ENCODE data around the gene PGP. TPM values are rescaled to one million over a fixed set of nuclear protein-coding genes. Genes with fewer than 3 reads are reported as not detected.

Gene PGP
- total and polyA plus RNA-seq, 3 experiments from 2014 or later: 14.7 to 30.9 (median 27.3) TPM

GRCh38 chr16:2184346-2184745 is 30.3 kb downstream of the PGP start:
- H3K4me3 Mint-ChIP-seq: no peak overlapping the region
- no peak for DNase-seq
- no peaks in the 10 kb centered on the region for H3K36me3 ChIP-seq (ENCODE audit: insufficient read depth, low read length)
- H3K4me3 ChIP-seq (ENCODE audit: low read length): no peak overlapping the region
- no peaks in the 10 kb centered on the region for H3K27me3 ChIP-seq (ENCODE audit: insufficient read depth, low read length, poor library complexity, severe bottlenecking)
- H3K27me3 Mint-ChIP-seq: no peaks in the 10 kb centered on the region
- no peaks in the 10 kb centered on the region for H3K9me3 ChIP-seq (ENCODE audit: low read length)
- CTCF ChIA-PET: no interaction called here
- no peak overlapping the region for H3K27ac ChIP-seq (ENCODE audit: low read depth, low read length)
- no peaks in the 10 kb centered on the region for H3K9me3 Mint-ChIP-seq
- H3K36me3 Mint-ChIP-seq: peaks cover 0 to 2% (median 0%) of the 10 kb centered on the region in 3 donors
- peak overlapping the region in 2 of 8 donors; percentile 1 to 93 for H3K27ac Mint-ChIP-seq
- H3K4me1 Mint-ChIP-seq: peaks cover 3 to 9% (median 7%) of the 10 kb centered on the region in 3 donors
- no peaks in the 10 kb centered on the region for H3K4me1 ChIP-seq (ENCODE audit: insufficient read depth, low read length)
- POLR2A ChIA-PET: no interaction called here

GRCh38 chr16:2183671-2184070 is 31.0 kb downstream of the PGP start:
- no peak for DNase-seq
- no peaks in the 10 kb centered on the region for H3K9me3 ChIP-seq (ENCODE audit: low read length)
- H3K4me1 Mint-ChIP-seq: peaks cover 3 to 9% (median 7%) of the 10 kb centered on the region in 3 donors
- POLR2A ChIA-PET: no interaction called here
- no peak overlapping the region for H3K27ac ChIP-seq (ENCODE audit: low read depth, low read length)
- H3K4me1 ChIP-seq (ENCODE audit: insufficient read depth, low read length): no peaks in the 10 kb centered on the region
- CTCF ChIA-PET: no interaction called here
- H3K36me3 ChIP-seq (ENCODE audit: insufficient read depth, low read length): no peaks in the 10 kb centered on the region
- no peak overlapping the region for H3K4me3 ChIP-seq (ENCODE audit: low read length)
- no peak overlapping the region for H3K4me3 Mint-ChIP-seq
- no peaks in the 10 kb centered on the region for H3K9me3 Mint-ChIP-seq
- H3K27me3 Mint-ChIP-seq: no peaks in the 10 kb centered on the region
- H3K27me3 ChIP-seq (ENCODE audit: insufficient read depth, low read length, poor library complexity, severe bottlenecking): no peaks in the 10 kb centered on the region
- H3K36me3 Mint-ChIP-seq: peaks cover 0 to 2% (median 0%) of the 10 kb centered on the region in 3 donors
- H3K27ac Mint-ChIP-seq: no peak overlapping the region

GRCh38 chr16:2181952-2182351 is 32.7 kb downstream of the PGP start:
- Mint-ChIP-seq H3K4me3 (no peak overlapping the region), H3K36me3 (peaks cover 0 to 5% (median 2%) of the 10 kb centered on the region in 3 donors)

GRCh38 chr16:2180962-2181923 is 33.4 kb downstream of the PGP start:
- Histone ChIP-seq H3K27me3 (ENCODE audit: insufficient read depth, low read length, poor library complexity, severe bottlenecking) (no peaks in the 10 kb centered on the region), H3K4me3 (ENCODE audit: low read length) (no peak overlapping the region), H3K9me3 (ENCODE audit: low read length) (no peaks in the 10 kb centered on the region), H3K36me3 (ENCODE audit: insufficient read depth, low read length) (no peaks in the 10 kb centered on the region), H3K4me1 (ENCODE audit: insufficient read depth, low read length) (no peaks in the 10 kb centered on the region), H3K27ac (ENCODE audit: low read depth, low read length) (no peak overlapping the region)
- CTCF ChIA-PET: no interaction called here
- Mint-ChIP-seq H3K27me3 (no peaks in the 10 kb centered on the region), H3K4me1 (peaks cover 3 to 9% (median 7%) of the 10 kb centered on the region in 3 donors), H3K4me3 (no peak overlapping the region), H3K9me3 (no peaks in the 10 kb centered on the region), H3K36me3 (peaks cover 0 to 10% (median 2%) of the 10 kb centered on the region in 3 donors), H3K27ac (peak overlapping the region in 1 of 8 donors; percentile 52)
- no peak for DNase-seq
- POLR2A ChIA-PET: no interaction called here

More at GRCh38 chr16:2181952-2182351, 32.7 kb downstream of the PGP start:
- Mint-ChIP-seq H3K27ac (peak overlapping the region in 2 of 8 donors; percentile 52 to 90), H3K4me1 (peaks cover 3 to 9% (median 7%) of the 10 kb centered on the region in 3 donors), H3K27me3 (no peaks in the 10 kb centered on the region), H3K9me3 (no peaks in the 10 kb centered on the region)
- Histone ChIP-seq H3K36me3 (ENCODE audit: insufficient read depth, low read length) (no peaks in the 10 kb centered on the region), H3K9me3 (ENCODE audit: low read length) (no peaks in the 10 kb centered on the region), H3K4me1 (ENCODE audit: insufficient read depth, low read length) (no peaks in the 10 kb centered on the region), H3K27ac (ENCODE audit: low read depth, low read length) (no peak overlapping the region), H3K27me3 (ENCODE audit: insufficient read depth, low read length, poor library complexity, severe bottlenecking) (no peaks in the 10 kb centered on the region), H3K4me3 (ENCODE audit: low read length) (no peak overlapping the region)
- no peak for DNase-seq
- ChIA-PET CTCF (no interaction called here), POLR2A (no interaction called here)

- Mint-ChIP-seq H3K4me3 (no peak overlapping the region), H3K27ac (no peak overlapping the region), H3K4me1 (peaks cover 3 to 9% (median 7%) of the 10 kb centered on the region in 3 donors), H3K36me3 (peaks cover 0 to 18% (median 2%) of the 10 kb centered on the region in 3 donors), H3K9me3 (no peaks in the 10 kb centered on the region), H3K27me3 (no peaks in the 10 kb centered on the region)
- ChIA-PET CTCF (no interaction called here), POLR2A (no interaction called here)
- Histone ChIP-seq H3K27ac (ENCODE audit: low read depth, low read length) (no peak overlapping the region), H3K9me3 (ENCODE audit: low read length) (no peaks in the 10 kb centered on the region), H3K36me3 (ENCODE audit: insufficient read depth, low read length) (peaks cover 7% of the 10 kb centered on the region), H3K27me3 (ENCODE audit: insufficient read depth, low read length, poor library complexity, severe bottlenecking) (no peaks in the 10 kb centered on the region), H3K4me3 (ENCODE audit: low read length) (no peak overlapping the region), H3K4me1 (ENCODE audit: insufficient read depth, low read length) (no peaks in the 10 kb centered on the region)
- DNase-seq: no peak
Observed at GRCh38 chr16:2180461-2180860, 34.2 kb downstream of the PGP start.

- H3K36me3 ChIP-seq (ENCODE audit: insufficient read depth, low read length): peaks cover 9% of the 10 kb centered on the region
- H3K27ac Mint-ChIP-seq: no peak overlapping the region
- no peak overlapping the region for H3K4me3 Mint-ChIP-seq
- POLR2A ChIA-PET: no interaction called here
- DNase-seq: no peak
- no peaks in the 10 kb centered on the region for H3K27me3 Mint-ChIP-seq
- no peaks in the 10 kb centered on the region for H3K27me3 ChIP-seq (ENCODE audit: insufficient read depth, low read length, poor library complexity, severe bottlenecking)
- H3K9me3 ChIP-seq (ENCODE audit: low read length): no peaks in the 10 kb centered on the region
- no peak overlapping the region for H3K4me3 ChIP-seq (ENCODE audit: low read length)
- CTCF ChIA-PET: no interaction called here
- H3K4me1 Mint-ChIP-seq: peaks cover 3 to 9% (median 7%) of the 10 kb centered on the region in 3 donors
- H3K27ac ChIP-seq (ENCODE audit: low read depth, low read length): no peak overlapping the region
- H3K36me3 Mint-ChIP-seq: peaks cover 0 to 25% (median 2%) of the 10 kb centered on the region in 3 donors
- H3K4me1 ChIP-seq (ENCODE audit: insufficient read depth, low read length): no peaks in the 10 kb centered on the region
- H3K9me3 Mint-ChIP-seq: no peaks in the 10 kb centered on the region
Observed at GRCh38 chr16:2179576-2179975, 35.1 kb downstream of the PGP start.

GRCh38 chr16:2179107-2179501 is 35.5 kb downstream of the PGP start:
- CTCF ChIA-PET: no interaction called here

GRCh38 chr16:2178321-2179106 is 36.1 kb downstream of the PGP start:
- Histone ChIP-seq H3K36me3 (ENCODE audit: insufficient read depth, low read length) (peaks cover 18% of the 10 kb centered on the region), H3K27ac (ENCODE audit: low read depth, low read length) (no peak overlapping the region), H3K4me3 (ENCODE audit: low read length) (no peak overlapping the region), H3K4me1 (ENCODE audit: insufficient read depth, low read length) (no peaks in the 10 kb centered on the region), H3K9me3 (ENCODE audit: low read length) (no peaks in the 10 kb centered on the region), H3K27me3 (ENCODE audit: insufficient read depth, low read length, poor library complexity, severe bottlenecking) (no peaks in the 10 kb centered on the region)
- no peaks in the 10 kb centered on the region for H3K27me3 Mint-ChIP-seq
- ChIA-PET CTCF (no interaction called here), POLR2A (no interaction called here)
- no peak overlapping the region for H3K4me3 Mint-ChIP-seq
- peaks cover 0 to 33% (median 1%) of the 10 kb centered on the region in 3 donors for H3K36me3 Mint-ChIP-seq
- DNase-seq: peak in 4 of 5 donors; percentile 17 to 36 (median 28)
- no peaks in the 10 kb centered on the region for H3K9me3 Mint-ChIP-seq
- H3K4me1 Mint-ChIP-seq: peaks cover 3 to 9% (median 7%) of the 10 kb centered on the region in 3 donors
- H3K27ac Mint-ChIP-seq: no peak overlapping the region

More at GRCh38 chr16:2179107-2179501, 35.5 kb downstream of the PGP start:
- Mint-ChIP-seq H3K36me3 (peaks cover 0 to 29% (median 0%) of the 10 kb centered on the region in 3 donors), H3K4me3 (no peak overlapping the region), H3K9me3 (no peaks in the 10 kb centered on the region), H3K4me1 (peaks cover 3 to 9% (median 7%) of the 10 kb centered on the region in 3 donors), H3K27me3 (no peaks in the 10 kb centered on the region), H3K27ac (no peak overlapping the region)
- Histone ChIP-seq H3K4me3 (ENCODE audit: low read length) (no peak overlapping the region), H3K27ac (ENCODE audit: low read depth, low read length) (no peak overlapping the region), H3K36me3 (ENCODE audit: insufficient read depth, low read length) (peaks cover 14% of the 10 kb centered on the region), H3K9me3 (ENCODE audit: low read length) (no peaks in the 10 kb centered on the region), H3K4me1 (ENCODE audit: insufficient read depth, low read length) (no peaks in the 10 kb centered on the region), H3K27me3 (ENCODE audit: insufficient read depth, low read length, poor library complexity, severe bottlenecking) (no peaks in the 10 kb centered on the region)
- no peak for DNase-seq
- POLR2A ChIA-PET: no interaction called here

Measured in CD8-positive, alpha-beta memory T cell (primary cell).